Measurements from ENCODE around the gene TRAF3IP3.
A peak's percentile ranks its signal among the peaks of the same experiment; 100 is the strongest.

TRAF3IP3 gene

GRCh38 chr1:209755926-209756614, at the start of gene TRAF3IP3:
TSS of gene TRAF3IP3 (plus strand) at chr1:209756053. CDS start at chr1:209760040, 3,987 bp downstream.
- intact Hi-C loops (cut with DNase I), result no loop called here
- DNase-seq, result peak in 25 of 42 donors; percentile 17 to 66 (median 35)

GRCh38 chr1:209706622-209707021, 49.2 kb upstream of the TRAF3IP3 start:
- no peak for DNase-seq
- intact Hi-C loops (cut with DNase I), result no loop called here

GRCh38 chr1:209707308-209707707, 48.5 kb upstream of the TRAF3IP3 start:
- no peak for DNase-seq
- intact Hi-C loops (cut with DNase I), result no loop called here

GRCh38 chr1:209708297-209708696, 47.6 kb upstream of the TRAF3IP3 start:
- peak in 34 of 42 donors; percentile 5 to 80 (median 32) for DNase-seq
- intact Hi-C loops (cut with DNase I), result no loop called here

- intact Hi-C loops (cut with DNase I), result no loop called here
- DNase-seq, result no peak
Measured at GRCh38 chr1:209710093-209710492, 45.8 kb upstream of the TRAF3IP3 start.

- intact Hi-C loops (cut with DNase I), result no loop called here
- no peak for DNase-seq
Measured at GRCh38 chr1:209710847-209711246, 45.0 kb upstream of the TRAF3IP3 start.

- intact Hi-C loops (cut with DNase I), result no loop called here
- DNase-seq, result peak in 2 of 42 donors; percentile 7 to 10
Measured at GRCh38 chr1:209714338-209714737, 41.5 kb upstream of the TRAF3IP3 start.

GRCh38 chr1:209715314-209715713, 40.5 kb upstream of the TRAF3IP3 start:
- no peak for DNase-seq
- intact Hi-C loops (cut with DNase I), result no loop called here

- intact Hi-C loops (cut with DNase I), result no loop called here
- no peak for DNase-seq
Measured at GRCh38 chr1:209717818-209718217, 38.0 kb upstream of the TRAF3IP3 start.

GRCh38 chr1:209720326-209720725, 35.5 kb upstream of the TRAF3IP3 start:
- no peak for DNase-seq
- intact Hi-C loops (cut with DNase I), result no loop called here

- no peak for DNase-seq
- intact Hi-C loops (cut with DNase I), result no loop called here
Measured at GRCh38 chr1:209720826-209721225, 35.0 kb upstream of the TRAF3IP3 start.

GRCh38 chr1:209721323-209721722, 34.5 kb upstream of the TRAF3IP3 start:
- intact Hi-C loops (cut with DNase I), result no loop called here
- no peak for DNase-seq

- DNase-seq, result no peak
- intact Hi-C loops (cut with DNase I), result no loop called here
Measured at GRCh38 chr1:209723265-209723664, 32.6 kb upstream of the TRAF3IP3 start.

GRCh38 chr1:209723756-209724693, 31.8 kb upstream of the TRAF3IP3 start:
- intact Hi-C loops (cut with DNase I), result no loop called here
- DNase-seq, result no peak

GRCh38 chr1:209727286-209727685, 28.6 kb upstream of the TRAF3IP3 start:
- DNase-seq, result no peak
- intact Hi-C loops (cut with DNase I), result no loop called here

GRCh38 chr1:209727785-209728184, 28.1 kb upstream of the TRAF3IP3 start:
- DNase-seq, result no peak
- intact Hi-C loops (cut with DNase I), result no loop called here

- intact Hi-C loops (cut with DNase I), result no loop called here
- peak in 41 of 42 donors; percentile 8 to 91 (median 62) for DNase-seq
Measured at GRCh38 chr1:209728466-209728865, 27.4 kb upstream of the TRAF3IP3 start.

- DNase-seq, result no peak
- intact Hi-C loops (cut with DNase I), result no loop called here
Measured at GRCh38 chr1:209729436-209729835, 26.4 kb upstream of the TRAF3IP3 start.

- intact Hi-C loops (cut with DNase I), result no loop called here
- DNase-seq, result peak in 1 of 42 donors; percentile 3
Measured at GRCh38 chr1:209732725-209733124, 23.1 kb upstream of the TRAF3IP3 start.

Data from head of caudate nucleus (tissue), 42 donors.